Stimulated activated CD8-positive, alpha-beta memory T cell treated with anti-CD3 and anti-CD28 coated beads, Interleukin-7, amount 100 ng/mL, for 24 hours (primary cell): ENCODE data around the gene SPTAN1.
A peak's percentile ranks its signal among the peaks of the same experiment; 100 is the strongest.
"Not testable (repeated sequence)": the region's sequence is repeated elsewhere in the genome, so short reads cannot be mapped to it uniquely, and the experiment has no call there.

Source experiments
- DNase-seq: peaks from one replicate; pipeline ENCODE4 v3.0.0-alpha.2; 2020; ENCODE audit warnings: low read depth

SPTAN1 gene

DNA sequence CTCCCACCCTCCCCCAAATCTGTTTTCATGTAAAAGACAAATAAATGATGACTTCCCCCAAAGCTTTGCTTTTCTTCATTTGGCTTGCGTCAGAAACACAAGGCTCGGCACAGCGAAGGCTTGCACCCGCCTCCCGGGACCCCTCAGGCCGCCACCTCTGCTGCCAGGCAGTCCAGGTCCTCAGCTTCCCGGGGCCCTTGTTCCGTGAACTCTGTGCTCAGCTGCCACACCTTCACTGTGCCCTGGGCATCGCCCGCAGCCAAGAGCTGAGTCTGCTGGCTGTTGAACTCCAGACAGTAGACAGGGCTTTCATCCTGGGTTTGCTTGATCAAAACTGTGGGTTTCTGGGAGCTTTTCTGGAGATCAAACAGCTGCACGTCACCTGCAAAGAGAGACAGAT, 81.2 kb downstream of the SPTAN1 start:
- DNase-seq = no peak

DNA sequence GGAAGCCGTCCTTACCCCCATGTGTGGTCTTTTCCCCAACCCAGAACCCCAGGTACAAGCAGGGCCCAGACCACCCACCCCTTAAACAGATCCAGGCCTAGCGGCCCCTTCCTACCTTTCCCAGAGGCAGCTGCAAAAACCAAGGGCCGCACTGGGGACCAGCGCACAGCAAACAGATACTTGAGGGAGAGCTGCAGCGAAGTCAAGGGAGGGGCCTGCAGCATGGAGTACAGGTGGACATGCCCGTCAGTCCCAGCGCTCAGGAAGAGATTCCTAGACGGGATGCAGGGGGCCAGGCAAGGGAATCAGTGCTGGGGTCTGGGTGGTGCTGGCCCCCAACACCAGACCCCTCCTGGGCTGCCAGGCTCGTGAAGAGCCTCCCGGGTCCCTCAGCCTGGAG, 81.7 kb downstream of the SPTAN1 start:
- no peak for DNase-seq

- no peak for DNase-seq
These were observed 82.4 kb downstream of the SPTAN1 start for GRCh38 chr9:128634651-128635262.

DNA sequence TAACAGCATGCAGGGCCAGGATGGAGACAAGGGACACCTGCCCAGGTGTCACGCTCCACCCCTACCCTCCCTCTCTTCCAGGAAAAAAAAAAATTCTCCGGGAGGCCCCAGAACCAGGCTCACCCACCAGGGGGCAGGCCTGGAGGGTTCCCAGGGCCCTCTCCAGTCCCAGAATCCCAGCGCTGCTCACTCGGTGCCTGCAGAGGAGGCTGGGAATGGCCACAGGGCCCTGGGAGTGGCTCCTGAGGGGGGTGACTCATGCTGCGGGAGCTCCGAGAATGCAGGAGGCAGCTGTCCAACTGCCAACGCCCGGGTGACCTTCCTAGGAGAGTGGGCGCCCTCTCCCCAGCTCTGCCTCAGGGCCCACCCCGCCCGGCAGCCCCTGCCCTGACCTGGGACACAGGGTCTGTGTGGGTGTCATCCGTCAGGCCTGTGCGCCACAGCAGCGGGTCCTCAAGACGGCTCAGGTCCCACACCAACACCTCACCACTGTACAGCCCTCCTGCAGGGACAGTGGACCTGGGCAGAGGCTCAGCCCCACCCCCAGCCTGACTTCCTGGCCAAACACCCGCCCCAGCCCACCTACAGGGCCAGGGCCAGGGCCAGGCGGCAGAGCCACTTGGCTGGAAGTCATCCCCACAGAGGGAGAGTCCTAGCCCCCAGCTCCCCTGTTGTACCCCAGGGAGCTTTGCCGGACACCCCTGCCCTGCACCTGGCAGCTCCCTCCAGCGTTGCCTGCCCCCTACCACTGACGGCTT, 83.1 kb downstream of the SPTAN1 start:
- DNase-seq = no peak

- no peak for DNase-seq
These were observed 83.6 kb downstream of the SPTAN1 start for GRCh38 chr9:128636024-128636390.

DNA sequence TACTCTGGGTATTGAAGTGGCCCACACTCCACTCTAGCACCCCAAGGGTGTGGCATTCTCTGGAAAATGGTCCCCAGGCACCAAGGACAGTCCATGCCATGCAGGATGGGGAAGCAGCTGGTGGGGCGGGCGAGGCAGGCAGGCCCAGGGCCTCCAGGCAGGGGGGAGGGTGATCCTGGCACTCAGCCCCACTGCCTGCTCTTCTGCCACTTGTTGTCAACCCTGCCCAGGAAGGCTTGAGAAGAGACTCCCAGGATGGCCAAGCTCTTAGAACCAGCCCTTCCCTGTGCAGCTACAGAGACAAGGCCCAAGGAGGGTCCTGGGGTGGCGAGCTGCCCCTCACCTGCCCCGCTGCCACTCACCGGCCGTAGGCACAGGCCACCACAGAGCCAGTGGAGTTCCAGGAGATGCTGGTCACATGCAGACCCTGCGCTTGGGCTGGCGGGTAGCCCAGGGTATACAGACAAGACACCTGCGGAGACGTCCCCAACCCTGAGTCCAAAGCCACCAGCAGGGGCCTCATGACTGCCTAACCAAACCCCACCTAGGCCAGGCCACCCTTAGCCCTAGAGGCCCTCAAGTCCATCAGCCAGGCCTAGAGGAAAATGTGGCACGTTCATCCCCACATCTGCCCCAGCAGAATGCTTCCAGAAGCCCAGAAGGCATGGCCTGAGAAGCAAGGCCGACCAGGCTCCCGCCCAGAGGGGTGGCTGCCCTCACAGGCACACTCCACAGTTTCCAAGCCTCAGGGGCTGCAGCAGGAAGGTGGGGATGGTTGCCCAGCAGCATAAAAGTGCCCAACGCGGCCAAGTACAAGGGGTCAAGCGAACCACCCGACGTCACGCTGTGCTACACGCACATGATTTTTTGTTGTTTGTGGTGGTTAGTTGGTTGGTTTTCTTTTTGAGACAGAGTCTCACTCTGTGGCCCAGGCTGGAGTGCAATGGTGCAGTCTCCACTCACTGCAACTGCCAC, 84.5 kb downstream of the SPTAN1 start:
- no peak for DNase-seq

DNA sequence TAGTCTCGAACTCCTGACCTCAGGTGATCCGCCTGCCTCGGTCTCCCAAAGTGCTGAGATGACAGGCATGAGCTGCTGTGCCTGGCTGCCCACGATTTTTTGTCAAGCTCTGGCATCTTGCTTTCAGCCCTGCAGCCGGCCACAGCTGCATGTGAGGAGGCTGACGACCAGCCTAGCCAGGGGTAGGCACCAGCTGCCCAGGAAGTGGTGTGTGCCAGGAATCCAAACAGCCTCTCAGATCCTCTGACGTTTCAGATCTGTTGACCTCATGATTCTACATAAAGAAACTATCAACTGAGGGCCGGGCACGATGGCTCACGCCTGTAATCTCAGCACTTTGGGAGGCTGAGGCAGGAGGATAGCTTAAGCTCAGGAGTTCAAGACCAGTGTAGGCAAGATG, 85.3 kb downstream of the SPTAN1 start:
- DNase-seq = no peak

GRCh38 chr9:128638580-128638979, 86.2 kb downstream of the SPTAN1 start:
- DNase-seq = no peak

GRCh38 chr9:128640603-128641002, 88.2 kb downstream of the SPTAN1 start:
- DNase-seq = no peak

DNA sequence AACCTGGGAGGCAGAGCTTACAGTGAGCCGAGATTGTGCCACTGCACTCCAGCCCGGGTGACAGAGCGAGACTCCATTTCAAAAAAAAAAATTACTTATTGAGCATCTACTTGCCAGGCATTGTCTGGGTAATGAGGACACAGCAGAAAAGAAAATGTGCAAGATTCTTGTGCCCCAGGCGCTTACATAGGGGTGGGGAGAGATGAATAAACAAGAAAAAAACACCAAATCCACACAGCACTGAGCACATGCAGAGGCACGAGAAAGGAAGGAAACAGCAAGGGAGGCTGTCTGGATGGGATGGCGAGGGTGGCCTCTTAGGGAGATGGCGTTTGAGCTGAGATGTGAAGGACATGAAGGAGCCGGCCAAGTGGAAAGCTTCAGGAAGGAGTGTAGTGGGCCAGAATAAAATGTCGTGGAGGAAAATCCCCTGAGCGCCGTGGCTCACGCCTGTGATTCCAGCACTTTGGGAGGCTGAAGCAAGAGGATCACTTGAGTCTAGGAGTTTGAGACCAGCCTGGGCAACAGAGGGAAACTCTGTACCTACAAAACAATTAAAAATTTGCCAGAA, 90.4 kb downstream of the SPTAN1 start:
- no peak for DNase-seq

DNA sequence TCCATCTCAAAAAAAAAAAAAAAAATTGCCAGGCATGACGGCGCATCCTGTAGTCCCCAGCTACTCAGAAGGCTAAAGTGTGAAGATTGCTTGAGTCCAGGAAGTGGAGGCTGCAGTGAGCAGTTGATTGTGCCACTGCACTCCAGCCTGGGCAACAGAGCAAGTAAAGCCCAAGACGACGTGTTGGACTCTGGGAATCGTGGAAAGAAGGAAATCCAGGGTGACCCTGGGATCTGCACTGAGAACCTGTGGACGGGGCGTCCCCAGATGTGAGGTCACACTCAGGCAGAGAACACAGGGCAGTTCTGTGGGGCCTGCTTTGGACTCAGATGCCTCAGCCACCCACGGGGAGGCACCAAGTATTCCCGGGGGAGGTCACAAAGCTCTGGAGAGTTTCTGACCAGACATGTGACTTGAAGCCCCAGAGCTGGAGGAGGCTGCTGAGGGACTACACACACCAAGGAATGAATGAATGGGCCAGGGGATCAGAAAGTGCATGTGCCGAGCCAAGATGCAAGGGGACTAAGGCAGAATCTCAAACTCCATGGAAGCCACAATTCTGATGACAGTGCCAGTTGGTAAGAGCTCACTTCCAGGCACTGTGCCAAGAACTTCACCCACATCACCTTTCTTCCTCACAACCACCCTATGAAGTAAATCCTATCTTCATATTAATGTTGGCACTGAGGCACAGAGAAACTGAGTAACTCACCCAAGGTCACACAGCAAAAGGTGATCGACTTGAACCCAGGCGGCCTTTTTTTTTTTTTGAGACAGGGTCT, 91.3 kb downstream of the SPTAN1 start:
- DNase-seq = no peak

GRCh38 chr9:128648206-128648605, 95.8 kb downstream of the SPTAN1 start:
- peak; percentile 41 for DNase-seq

GRCh38 chr9:128651798-128652197, 99.4 kb downstream of the SPTAN1 start:
- no peak for DNase-seq

- no peak for DNase-seq
These were observed 101.5 kb downstream of the SPTAN1 start for GRCh38 chr9:128653908-128654307.

GRCh38 chr9:128654481-128654880, 102.1 kb downstream of the SPTAN1 start:
- no peak for DNase-seq

DNA sequence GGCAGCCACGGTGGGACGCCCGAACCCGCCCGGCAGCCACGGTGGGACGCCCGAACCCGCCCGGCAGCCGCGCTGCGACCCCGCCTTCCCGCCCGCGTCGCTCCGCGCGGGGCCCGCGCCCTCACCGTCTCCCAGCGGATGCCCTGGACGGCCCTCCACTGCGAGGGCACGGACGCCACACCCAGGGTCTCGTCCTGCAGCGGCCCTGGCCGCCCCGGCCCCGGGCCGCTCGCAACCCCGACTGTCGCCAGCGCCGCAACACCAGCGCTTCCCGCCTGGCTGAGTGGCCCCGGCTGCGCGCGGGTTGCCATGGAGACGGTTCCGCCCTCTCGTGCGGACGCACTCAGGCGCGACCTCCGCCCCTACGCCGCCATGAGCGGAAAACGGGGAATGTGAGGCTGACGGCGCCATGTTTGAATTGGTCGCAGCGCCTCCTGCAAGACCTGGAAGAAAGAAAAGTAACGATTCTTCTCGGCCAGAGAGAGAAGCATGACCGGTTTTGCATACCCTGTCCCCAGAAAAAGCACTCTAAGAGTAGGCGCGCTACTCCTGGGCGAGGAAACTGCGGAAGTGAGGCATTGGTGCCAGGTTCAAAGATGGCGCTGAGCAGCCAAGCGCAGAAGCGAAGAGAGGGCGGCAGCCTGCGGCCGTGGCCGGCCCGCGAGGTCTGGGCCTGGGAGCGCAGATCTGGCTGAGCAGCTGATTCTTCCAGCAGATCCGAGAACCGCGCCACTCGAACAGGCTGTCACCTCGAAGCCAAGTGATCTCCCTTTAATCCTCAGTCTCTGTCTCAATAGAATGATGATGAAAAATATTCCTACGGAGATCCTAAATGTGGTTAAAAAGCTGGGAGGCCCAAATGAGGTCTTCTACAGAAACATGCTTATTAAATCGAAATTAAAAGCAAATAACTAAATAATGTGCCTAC, 104.3 kb downstream of the SPTAN1 start, which contains the start of gene DYNC2I2:
TSS of gene DYNC2I2 (minus strand) at position 432 of the 928 bp plus-strand sequence. CDS start at position 311, 121 bp downstream.
- DNase-seq = peak; percentile 93

GRCh38 chr9:128657344-128657704, 104.9 kb downstream of the SPTAN1 start:
- no peak for DNase-seq

DNA sequence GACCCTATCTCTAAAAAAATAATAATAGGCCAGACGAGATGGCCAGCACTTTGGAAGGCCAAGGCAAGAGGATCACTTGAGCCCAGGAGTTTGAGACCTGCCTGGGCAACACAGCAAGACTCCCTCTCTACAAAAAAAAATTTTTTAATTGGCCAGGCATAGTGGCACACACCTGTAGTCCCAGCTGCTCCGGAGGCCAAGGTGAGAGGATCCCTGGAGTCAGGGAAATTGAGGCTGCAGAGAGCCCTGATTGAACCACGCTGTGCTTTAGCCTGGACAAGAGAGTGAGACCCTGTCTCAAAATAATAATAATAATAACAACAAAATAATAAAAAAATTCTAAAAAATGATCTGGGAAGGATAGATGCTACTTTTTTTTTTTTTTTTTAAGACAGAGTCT, 105.4 kb downstream of the SPTAN1 start:
- DNase-seq = no peak

DNA sequence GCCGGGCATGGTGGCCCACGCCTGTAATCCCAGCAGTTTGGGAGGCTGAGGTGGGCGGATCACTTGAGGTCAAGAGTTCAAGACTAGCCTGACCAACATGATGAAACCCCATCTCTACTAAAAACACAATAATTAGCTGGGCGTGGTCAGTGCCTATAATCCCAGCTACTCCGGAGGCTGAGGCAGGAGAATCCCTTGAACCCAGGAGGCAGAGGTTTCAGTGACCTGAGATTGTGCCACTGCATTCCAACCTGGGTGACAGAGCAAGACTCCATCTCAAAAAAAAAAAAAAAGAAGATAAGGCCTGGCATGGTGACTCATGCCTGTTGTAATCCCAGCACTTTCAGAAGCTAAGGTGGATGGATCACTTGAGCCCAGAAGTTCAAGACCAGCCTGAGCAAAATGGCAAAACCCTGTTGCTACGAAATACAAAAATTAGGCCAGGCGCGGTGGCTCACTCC, 114.1 kb downstream of the SPTAN1 start:
- DNase-seq = not testable (repeated sequence)

DNA sequence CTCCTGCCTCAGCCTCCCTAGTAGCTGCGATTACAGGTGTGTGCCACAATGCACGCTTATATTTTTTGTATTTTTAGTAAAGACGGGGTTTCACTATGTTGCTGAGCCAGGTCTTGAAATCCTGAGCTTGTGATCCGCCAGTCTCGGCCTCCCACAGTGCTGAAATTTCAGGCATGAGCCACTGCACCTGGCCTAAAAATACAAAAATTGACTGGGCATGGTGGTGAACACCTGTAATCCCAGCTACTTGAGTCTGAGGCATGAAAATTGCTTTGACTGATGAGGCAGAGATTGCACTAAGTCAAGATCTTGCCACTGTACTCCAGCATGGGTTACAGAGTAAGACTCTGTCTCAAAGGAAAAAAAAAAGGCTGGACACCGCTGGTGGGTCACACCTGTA, 117.4 kb downstream of the SPTAN1 start:
- DNase-seq = no peak
